ENCODE measurements around the gene ORC4. TPM values are rescaled to one million over a fixed set of nuclear protein-coding genes. Genes with fewer than 3 reads are reported as not detected.

ORC4 gene
- total and polyA plus RNA-seq, 2 of the 8 experiments (the other 6 are each of a cell fraction or from before 2014, with no cell fraction given): 22.7 to 63.7 TPM

GRCh38 chr2:147913701-147914480 lies 106.6 kb downstream of the ORC4 start:
- no peak overlapping the region for H4K8ac ChIP-seq (ENCODE audit: extremely low read depth, insufficient read depth, low read length)
- H3K56ac ChIP-seq (replicated peaks; ENCODE audit: insufficient read length, low read depth, low read length): no peak overlapping the region
- TF ChIP-seq EP300 (IDR thresholded peaks at IDR 0.05; ENCODE audit: borderline replicate concordance in 1 of 2, low read depth in 2 of 2, low read length in 2 of 2): no peak
- H3K9me3 ChIP-seq (ENCODE audit: insufficient read depth in 2 of 2, low read depth in 1 of 2, low read length in 1 of 2): no peaks in the 10 kb centered on the region
- DNase-seq (ENCODE audit: low read depth in 1 of 2, low spot score in 2 of 2) (no peak), FAIRE-seq (no peak)
- H3K18ac ChIP-seq (ENCODE audit: extremely low read depth, low read length): no peak overlapping the region
- no peak overlapping the region for H2AK5ac ChIP-seq (ENCODE audit: low read depth, low read length)
- H3K4ac ChIP-seq (replicated peaks; ENCODE audit: insufficient read length, low read depth, low read length): no peak overlapping the region
- peaks cover 0 to 10% (median 0%) of the 10 kb centered on the region in 4 experiments; a peak in 3 of 8 replicates for H3K36me3 ChIP-seq (ENCODE audit: control insufficient read depth in 2 of 4, insufficient read depth in 4 of 4, low read length in 3 of 4)
- no peak overlapping the region for H3K4me2 ChIP-seq (ENCODE audit: insufficient read depth in 1 of 2, low read depth in 2 of 2, low read length in 2 of 2)
- no peak overlapping the region for H3K27ac ChIP-seq (ENCODE audit: low read depth, low read length)
- H2BK12ac ChIP-seq (ENCODE audit: low read depth, low read length): no peak overlapping the region
- H2BK5ac ChIP-seq (ENCODE audit: low read depth, low read length): no peak overlapping the region
- H4K5ac ChIP-seq (ENCODE audit: insufficient read length, low read depth, low read length): no peak overlapping the region
- no peaks in the 10 kb centered on the region for H3K79me2 ChIP-seq (ENCODE audit: control insufficient read depth in 1 of 2, insufficient read depth in 2 of 2, low read length in 2 of 2)
- ChIA-PET POLR2A (ENCODE audit: partially characterized antibody) (no interaction called here), CTCF (ENCODE audit: partially characterized antibody) (interaction anchor here (0.6 to 1.7 kb wide), 4 partner anchors 581 to 987 kb away, joined by 3 to 8 read pairs (median 4); no protein-coding TSS in a partner anchor)
- H3K79me1 ChIP-seq (ENCODE audit: low read depth, low read length): no peaks in the 10 kb centered on the region
- H4K91ac ChIP-seq (replicated peaks; ENCODE audit: insufficient read length, low read length): no peak overlapping the region
- no peaks in the 10 kb centered on the region for H3K27me3 ChIP-seq (replicated peaks in 1 of 4; ENCODE audit: control insufficient read depth in 3 of 4, extremely low read depth in 1 of 4, insufficient read depth in 3 of 4, low read length in 3 of 4)
- H3K23me2 ChIP-seq (ENCODE audit: low read depth, low read length): no peaks in the 10 kb centered on the region
- H2BK20ac ChIP-seq (ENCODE audit: low read length): no peak overlapping the region
- H3K4me3 ChIP-seq (ENCODE audit: extremely low read depth in 1 of 4, insufficient read depth in 2 of 4, low read depth in 3 of 4, low read length in 4 of 4): no peak overlapping the region
- WGBS, 2 experiments (ENCODE audit: extremely low coverage in 1 of 2, insufficient coverage in 1 of 2, insufficient read length in 1 of 2, insufficient replicate concordance in 2 of 2, low coverage in 1 of 2, low lambda C conversion rate in 2 of 2, missing lambda C conversion rate in 1 of 2): 78% methylated on average over 3 of the region's 3 CpGs; no CpG with 5 or more reads in 1 of the 2 experiments
- H3K14ac ChIP-seq (ENCODE audit: insufficient read length): no peak overlapping the region
- H3K4me1 ChIP-seq (replicated peaks in 1 of 4; ENCODE audit: control insufficient read depth in 3 of 4, insufficient read depth in 4 of 4, low read length in 3 of 4): no peaks in the 10 kb centered on the region
- no peak overlapping the region for H3K9ac ChIP-seq (replicated peaks in 1 of 4; ENCODE audit: extremely low read depth in 1 of 4, low read depth in 3 of 4, low read length in 3 of 4)
- H2AFZ ChIP-seq (ENCODE audit: low read length): no peak overlapping the region
- H3K23ac ChIP-seq (ENCODE audit: insufficient read length): no peak overlapping the region
- H2BK120ac ChIP-seq (replicated peaks; ENCODE audit: low read depth, low read length): no peak overlapping the region
- H4K20me1 ChIP-seq (replicated peaks in 1 of 2; ENCODE audit: control insufficient read depth in 1 of 2, insufficient read depth in 2 of 2, low read length in 2 of 2): peaks cover 0 to 2% of the 10 kb centered on the region in 2 experiments
- H2BK15ac ChIP-seq (ENCODE audit: low read length): no peak overlapping the region

Data from H1 (cell line).